ENCODE results near the gene TFR2. TPM values are rescaled to one million over a fixed set of nuclear protein-coding genes. Genes with fewer than 3 reads are reported as not detected.

The TFR2 gene
- total and polyA plus RNA-seq, 2 of the 13 experiments (the other 11 are each of a cell fraction or from before 2014, with no cell fraction given), result 36.9 to 64.2 TPM

GRCh38 chr7:100655908-100656674 lies 14.7 kb upstream of the TFR2 start, which contains the start of gene ACTL6B (continued):
- TF ChIP-seq DDIT3 (CRISPR knock-in tag; IDR thresholded peaks at IDR 0.05) (no peak), ZBTB3 (CRISPR knock-in tag; IDR thresholded peaks at IDR 0.05; ENCODE audit: borderline replicate concordance, low read depth) (no peak), ZSCAN22 (CRISPR knock-in tag; IDR thresholded peaks at IDR 0.05) (no peak), ZBTB46 (CRISPR knock-in tag; IDR thresholded peaks at IDR 0.05; ENCODE audit: borderline replicate concordance) (no peak), TBL1XR1 (IDR thresholded peaks at IDR 0.05; ENCODE audit: borderline replicate concordance, low read length, partially characterized antibody) (no peak), TCF7 (IDR thresholded peaks at IDR 0.05; ENCODE audit: low read depth) (no peak), ZNF382 (CRISPR knock-in tag; IDR thresholded peaks at IDR 0.05; ENCODE audit: borderline replicate concordance) (no peak), HNRNPL (IDR thresholded peaks at IDR 0.05; ENCODE audit: low read depth, low read length) (no peak), GABPB1 (CRISPR knock-in tag; IDR thresholded peaks at IDR 0.05) (peak; percentile 74), TFDP1 (CRISPR knock-in tag; IDR thresholded peaks at IDR 0.05; ENCODE audit: borderline replicate concordance) (peak; percentile 47; the same call in 1 of the 2 replicates)
- TF ChIP-seq, protein P1, sequence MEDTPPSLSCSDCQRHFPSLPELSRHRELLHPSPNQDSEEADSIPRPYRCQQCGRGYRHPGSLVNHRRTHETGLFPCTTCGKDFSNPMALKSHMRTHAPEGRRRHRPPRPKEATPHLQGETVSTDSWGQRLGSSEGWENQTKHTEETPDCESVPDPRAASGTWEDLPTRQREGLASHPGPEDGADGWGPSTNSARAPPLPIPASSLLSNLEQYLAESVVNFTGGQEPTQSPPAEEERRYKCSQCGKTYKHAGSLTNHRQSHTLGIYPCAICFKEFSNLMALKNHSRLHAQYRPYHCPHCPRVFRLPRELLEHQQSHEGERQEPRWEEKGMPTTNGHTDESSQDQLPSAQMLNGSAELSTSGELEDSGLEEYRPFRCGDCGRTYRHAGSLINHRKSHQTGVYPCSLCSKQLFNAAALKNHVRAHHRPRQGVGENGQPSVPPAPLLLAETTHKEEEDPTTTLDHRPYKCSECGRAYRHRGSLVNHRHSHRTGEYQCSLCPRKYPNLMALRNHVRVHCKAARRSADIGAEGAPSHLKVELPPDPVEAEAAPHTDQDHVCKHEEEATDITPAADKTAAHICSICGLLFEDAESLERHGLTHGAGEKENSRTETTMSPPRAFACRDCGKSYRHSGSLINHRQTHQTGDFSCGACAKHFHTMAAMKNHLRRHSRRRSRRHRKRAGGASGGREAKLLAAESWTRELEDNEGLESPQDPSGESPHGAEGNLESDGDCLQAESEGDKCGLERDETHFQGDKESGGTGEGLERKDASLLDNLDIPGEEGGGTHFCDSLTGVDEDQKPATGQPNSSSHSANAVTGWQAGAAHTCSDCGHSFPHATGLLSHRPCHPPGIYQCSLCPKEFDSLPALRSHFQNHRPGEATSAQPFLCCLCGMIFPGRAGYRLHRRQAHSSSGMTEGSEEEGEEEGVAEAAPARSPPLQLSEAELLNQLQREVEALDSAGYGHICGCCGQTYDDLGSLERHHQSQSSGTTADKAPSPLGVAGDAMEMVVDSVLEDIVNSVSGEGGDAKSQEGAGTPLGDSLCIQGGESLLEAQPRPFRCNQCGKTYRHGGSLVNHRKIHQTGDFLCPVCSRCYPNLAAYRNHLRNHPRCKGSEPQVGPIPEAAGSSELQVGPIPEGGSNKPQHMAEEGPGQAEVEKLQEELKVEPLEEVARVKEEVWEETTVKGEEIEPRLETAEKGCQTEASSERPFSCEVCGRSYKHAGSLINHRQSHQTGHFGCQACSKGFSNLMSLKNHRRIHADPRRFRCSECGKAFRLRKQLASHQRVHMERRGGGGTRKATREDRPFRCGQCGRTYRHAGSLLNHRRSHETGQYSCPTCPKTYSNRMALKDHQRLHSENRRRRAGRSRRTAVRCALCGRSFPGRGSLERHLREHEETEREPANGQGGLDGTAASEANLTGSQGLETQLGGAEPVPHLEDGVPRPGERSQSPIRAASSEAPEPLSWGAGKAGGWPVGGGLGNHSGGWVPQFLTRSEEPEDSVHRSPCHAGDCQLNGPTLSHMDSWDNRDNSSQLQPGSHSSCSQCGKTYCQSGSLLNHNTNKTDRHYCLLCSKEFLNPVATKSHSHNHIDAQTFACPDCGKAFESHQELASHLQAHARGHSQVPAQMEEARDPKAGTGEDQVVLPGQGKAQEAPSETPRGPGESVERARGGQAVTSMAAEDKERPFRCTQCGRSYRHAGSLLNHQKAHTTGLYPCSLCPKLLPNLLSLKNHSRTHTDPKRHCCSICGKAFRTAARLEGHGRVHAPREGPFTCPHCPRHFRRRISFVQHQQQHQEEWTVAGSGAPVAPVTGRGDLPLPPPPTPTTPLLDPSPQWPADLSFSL (CRISPR knock-in tag; IDR thresholded peaks at IDR 0.05), result no peak
- TF ChIP-seq, protein P2, sequence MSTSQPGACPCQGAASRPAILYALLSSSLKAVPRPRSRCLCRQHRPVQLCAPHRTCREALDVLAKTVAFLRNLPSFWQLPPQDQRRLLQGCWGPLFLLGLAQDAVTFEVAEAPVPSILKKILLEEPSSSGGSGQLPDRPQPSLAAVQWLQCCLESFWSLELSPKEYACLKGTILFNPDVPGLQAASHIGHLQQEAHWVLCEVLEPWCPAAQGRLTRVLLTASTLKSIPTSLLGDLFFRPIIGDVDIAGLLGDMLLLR (CRISPR knock-in tag; IDR thresholded peaks at IDR 0.05), result peak; percentile 90
- TF ChIP-seq, protein P3, sequence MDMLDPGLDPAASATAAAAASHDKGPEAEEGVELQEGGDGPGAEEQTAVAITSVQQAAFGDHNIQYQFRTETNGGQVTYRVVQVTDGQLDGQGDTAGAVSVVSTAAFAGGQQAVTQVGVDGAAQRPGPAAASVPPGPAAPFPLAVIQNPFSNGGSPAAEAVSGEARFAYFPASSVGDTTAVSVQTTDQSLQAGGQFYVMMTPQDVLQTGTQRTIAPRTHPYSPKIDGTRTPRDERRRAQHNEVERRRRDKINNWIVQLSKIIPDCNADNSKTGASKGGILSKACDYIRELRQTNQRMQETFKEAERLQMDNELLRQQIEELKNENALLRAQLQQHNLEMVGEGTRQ (IDR thresholded peaks at IDR 0.05; ENCODE audit: low read depth, low read length), result no peak
- TF ChIP-seq, protein P3 (CRISPR knock-in tag; IDR thresholded peaks at IDR 0.05; ENCODE audit: borderline replicate concordance), result no peak
